Astrocyte (in vitro differentiated cells and primary cell): ENCODE data around the gene IFIT3. TPM values are rescaled to one million over a fixed set of nuclear protein-coding genes. Genes with fewer than 3 reads are reported as not detected.

ENCODE experiments used
- DNase-seq: peaks from one replicate; pipeline ENCODE4 v3.0.0-alpha.2; 2010; ENCODE audit warnings: low read depth
- FAIRE-seq: peaks from 2 replicates; lab custom pipeline; 2011; peaks lifted over from hg19 to GRCh38; lab: Jason Lieb, UNC
- H2AFZ ChIP-seq: 2 replicates; pipeline ENCODE4 v1.6.0; 2012; ENCODE audit warnings: low read depth, low read length, inconsistent platforms
- H3K27ac ChIP-seq: 2 replicates; pipeline ENCODE4 v1.5.1; 2011; ENCODE audit warnings: low read depth, low read length, inconsistent platforms
- H3K27me3 ChIP-seq: 2 replicates; pipeline ENCODE4 v1.6.0; 2011; ENCODE audit warnings: low read length, inconsistent platforms; ENCODE audit not compliant: insufficient read depth
- H3K36me3 ChIP-seq: 2 replicates; pipeline ENCODE4 v1.5.1; 2011; ENCODE audit warnings: low read length, inconsistent platforms; ENCODE audit not compliant: insufficient read depth
- H3K4me1 ChIP-seq: 2 replicates; pipeline ENCODE4 v1.5.1; 2011; ENCODE audit warnings: low read length, inconsistent platforms; ENCODE audit not compliant: insufficient read depth
- H3K4me2 ChIP-seq: 2 replicates; pipeline ENCODE4 v1.6.0; 2012; ENCODE audit warnings: low read length, inconsistent platforms
- H3K4me3 ChIP-seq: 2 replicates; pipeline ENCODE4 v1.5.1; 2011; ENCODE audit warnings: low read depth, mild to moderate bottlenecking, low read length, inconsistent platforms; ENCODE audit not compliant: insufficient read depth
- H3K79me2 ChIP-seq: 2 replicates; pipeline ENCODE4 v1.6.0; 2012; ENCODE audit warnings: mild to moderate bottlenecking, low read length, inconsistent platforms; ENCODE audit not compliant: insufficient read depth
- H3K9ac ChIP-seq: 2 replicates; pipeline ENCODE4 v1.6.0; 2012; ENCODE audit warnings: mild to moderate bottlenecking, low read length, inconsistent platforms
- H3K9me3 ChIP-seq: 2 replicates; pipeline ENCODE4 v1.5.1; 2012; ENCODE audit warnings: low read depth, mild to moderate bottlenecking, low read length, inconsistent platforms; ENCODE audit not compliant: insufficient read depth
- H4K20me1 ChIP-seq: 2 replicates; pipeline ENCODE4 v1.6.0; 2012; ENCODE audit warnings: low read length, inconsistent platforms; ENCODE audit not compliant: insufficient read depth
- H3K27ac Mint-ChIP-seq: one replicate; pipeline ENCODE4 v1.8.0; 2021; ENCODE audit warnings: mild to moderate bottlenecking, mixed read lengths; ENCODE audit not compliant: unreplicated experiment
- H3K27me3 Mint-ChIP-seq: one replicate; pipeline ENCODE4 v1.8.0; 2021; ENCODE audit warnings: low read depth, mixed read lengths; ENCODE audit not compliant: unreplicated experiment
- H3K36me3 Mint-ChIP-seq: one replicate; pipeline ENCODE4 v1.8.0; 2021; ENCODE audit warnings: low read depth, mixed read lengths; ENCODE audit not compliant: unreplicated experiment
- H3K4me1 Mint-ChIP-seq: one replicate; pipeline ENCODE4 v1.8.0; 2021; ENCODE audit warnings: low read depth, mixed read lengths; ENCODE audit not compliant: unreplicated experiment
- H3K4me3 Mint-ChIP-seq: one replicate; pipeline ENCODE4 v1.8.0; 2021; ENCODE audit warnings: mild to moderate bottlenecking, moderate library complexity, mixed read lengths; ENCODE audit not compliant: unreplicated experiment
- H3K9me3 Mint-ChIP-seq: one replicate; pipeline ENCODE4 v1.8.0; 2021; ENCODE audit warnings: mild to moderate bottlenecking, mixed read lengths; ENCODE audit not compliant: unreplicated experiment
- EZH2 ChIP-seq: IDR thresholded peaks from 2 replicates; pipeline ENCODE4 v1.6.1; 2012; ENCODE audit warnings: mild to moderate bottlenecking, low read length, inconsistent platforms; ENCODE audit not compliant: insufficient read depth
- total RNA-seq: library from RNA; stranded (reverse); gene quantifications from 2 replicates; pipeline ENCODE4 v1.2.1, GENCODE V29; 2021
- TF ChIP-seq, protein P1 (sequence below): IDR thresholded peaks from 2 replicates; pipeline ENCODE4 v1.5.1; 2011; ENCODE audit warnings: low read depth, mild to moderate bottlenecking, inconsistent platforms, low read length, moderate library complexity; ENCODE audit not compliant: insufficient read depth

The IFIT3 gene
- total RNA-seq, 1 donor from 2014 or later = 171 TPM

DNA sequence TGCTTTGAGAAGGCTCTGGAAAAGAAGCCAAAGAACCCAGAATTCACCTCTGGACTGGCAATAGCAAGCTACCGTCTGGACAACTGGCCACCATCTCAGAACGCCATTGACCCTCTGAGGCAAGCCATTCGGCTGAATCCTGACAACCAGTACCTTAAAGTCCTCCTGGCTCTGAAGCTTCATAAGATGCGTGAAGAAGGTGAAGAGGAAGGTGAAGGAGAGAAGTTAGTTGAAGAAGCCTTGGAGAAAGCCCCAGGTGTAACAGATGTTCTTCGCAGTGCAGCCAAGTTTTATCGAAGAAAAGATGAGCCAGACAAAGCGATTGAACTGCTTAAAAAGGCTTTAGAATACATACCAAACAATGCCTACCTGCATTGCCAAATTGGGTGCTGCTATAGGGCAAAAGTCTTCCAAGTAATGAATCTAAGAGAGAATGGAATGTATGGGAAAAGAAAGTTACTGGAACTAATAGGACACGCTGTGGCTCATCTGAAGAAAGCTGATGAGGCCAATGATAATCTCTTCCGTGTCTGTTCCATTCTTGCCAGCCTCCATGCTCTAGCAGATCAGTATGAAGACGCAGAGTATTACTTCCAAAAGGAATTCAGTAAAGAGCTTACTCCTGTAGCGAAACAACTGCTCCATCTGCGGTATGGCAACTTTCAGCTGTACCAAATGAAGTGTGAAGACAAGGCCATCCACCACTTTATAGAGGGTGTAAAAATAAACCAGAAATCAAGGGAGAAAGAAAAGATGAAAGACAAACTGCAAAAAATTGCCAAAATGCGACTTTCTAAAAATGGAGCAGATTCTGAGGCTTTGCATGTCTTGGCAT lies 21.1 kb upstream of the IFIT3 start:
- Histone ChIP-seq H4K20me1 (no peaks in the 10 kb centered on the region), H3K9me3 (no peaks in the 10 kb centered on the region), H3K4me3 (no peak overlapping the region), H3K36me3 (no peaks in the 10 kb centered on the region), H2AFZ (no peak overlapping the region), H3K27me3 (no peaks in the 10 kb centered on the region), H3K4me2 (no peak overlapping the region), H3K79me2 (no peaks in the 10 kb centered on the region), H3K9ac (no peak overlapping the region), H3K27ac (no peak overlapping the region), H3K4me1 (peaks cover 2% of the 10 kb centered on the region)
- Mint-ChIP-seq H3K36me3 (peaks cover 7% of the 10 kb centered on the region), H3K27me3 (no peaks in the 10 kb centered on the region), H3K9me3 (no peaks in the 10 kb centered on the region), H3K4me3 (no peak overlapping the region), H3K27ac (no peak overlapping the region), H3K4me1 (peaks cover 21% of the 10 kb centered on the region)
- no peak for FAIRE-seq
- TF ChIP-seq, protein P1, sequence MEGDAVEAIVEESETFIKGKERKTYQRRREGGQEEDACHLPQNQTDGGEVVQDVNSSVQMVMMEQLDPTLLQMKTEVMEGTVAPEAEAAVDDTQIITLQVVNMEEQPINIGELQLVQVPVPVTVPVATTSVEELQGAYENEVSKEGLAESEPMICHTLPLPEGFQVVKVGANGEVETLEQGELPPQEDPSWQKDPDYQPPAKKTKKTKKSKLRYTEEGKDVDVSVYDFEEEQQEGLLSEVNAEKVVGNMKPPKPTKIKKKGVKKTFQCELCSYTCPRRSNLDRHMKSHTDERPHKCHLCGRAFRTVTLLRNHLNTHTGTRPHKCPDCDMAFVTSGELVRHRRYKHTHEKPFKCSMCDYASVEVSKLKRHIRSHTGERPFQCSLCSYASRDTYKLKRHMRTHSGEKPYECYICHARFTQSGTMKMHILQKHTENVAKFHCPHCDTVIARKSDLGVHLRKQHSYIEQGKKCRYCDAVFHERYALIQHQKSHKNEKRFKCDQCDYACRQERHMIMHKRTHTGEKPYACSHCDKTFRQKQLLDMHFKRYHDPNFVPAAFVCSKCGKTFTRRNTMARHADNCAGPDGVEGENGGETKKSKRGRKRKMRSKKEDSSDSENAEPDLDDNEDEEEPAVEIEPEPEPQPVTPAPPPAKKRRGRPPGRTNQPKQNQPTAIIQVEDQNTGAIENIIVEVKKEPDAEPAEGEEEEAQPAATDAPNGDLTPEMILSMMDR = no peak
- no peak for TF ChIP-seq EZH2
- DNase-seq = no peak

GRCh38 chr10:89307269-89307577 lies 20.6 kb upstream of the IFIT3 start:
- DNase-seq (no peak), FAIRE-seq (no peak)
- H3K4me3 Mint-ChIP-seq = no peak overlapping the region
- H3K4me1 ChIP-seq = peaks cover under 1% of the 10 kb centered on the region
- H3K4me3 ChIP-seq = no peak overlapping the region
- H3K36me3 Mint-ChIP-seq = peaks cover 7% of the 10 kb centered on the region
- no peak overlapping the region for H3K9ac ChIP-seq
- H3K36me3 ChIP-seq = no peaks in the 10 kb centered on the region
- H3K4me2 ChIP-seq = no peak overlapping the region
- no peaks in the 10 kb centered on the region for H3K9me3 Mint-ChIP-seq
- no peak overlapping the region for H3K27ac ChIP-seq
- H3K27ac Mint-ChIP-seq = no peak overlapping the region
- no peaks in the 10 kb centered on the region for H3K9me3 ChIP-seq
- no peak overlapping the region for H2AFZ ChIP-seq
- H3K4me1 Mint-ChIP-seq = peaks cover 19% of the 10 kb centered on the region
- no peak for TF ChIP-seq EZH2
- TF ChIP-seq, protein P1 = no peak
- H3K27me3 Mint-ChIP-seq = no peaks in the 10 kb centered on the region
- H4K20me1 ChIP-seq = no peaks in the 10 kb centered on the region
- H3K27me3 ChIP-seq = no peaks in the 10 kb centered on the region
- H3K79me2 ChIP-seq = no peaks in the 10 kb centered on the region

DNA sequence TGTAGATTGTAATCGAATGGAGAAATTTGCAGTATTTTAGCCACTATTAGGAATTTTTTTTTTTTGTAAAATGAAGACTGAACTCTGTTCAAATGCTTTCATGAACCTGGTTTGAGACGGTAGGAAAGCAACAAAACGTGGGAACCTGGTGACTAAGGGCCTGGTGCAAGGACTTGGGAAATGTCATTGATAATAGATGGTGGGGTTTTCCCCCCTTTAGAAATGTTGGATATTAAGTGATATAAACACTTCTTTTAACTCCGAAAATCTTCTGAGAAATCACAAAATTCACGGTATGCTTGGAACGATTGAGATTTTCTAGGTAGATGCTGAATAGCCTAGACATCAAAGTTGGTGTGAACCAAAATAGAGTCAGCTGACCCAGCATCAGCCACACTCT lies 19.5 kb upstream of the IFIT3 start:
- Histone ChIP-seq H3K36me3 (no peaks in the 10 kb centered on the region), H3K27me3 (no peaks in the 10 kb centered on the region), H3K4me3 (no peak overlapping the region), H2AFZ (no peak overlapping the region), H3K27ac (no peak overlapping the region), H3K79me2 (no peaks in the 10 kb centered on the region), H3K4me2 (no peak overlapping the region), H3K9me3 (no peaks in the 10 kb centered on the region), H4K20me1 (no peaks in the 10 kb centered on the region), H3K4me1 (no peaks in the 10 kb centered on the region), H3K9ac (no peak overlapping the region)
- no peak for DNase-seq
- no peaks in the 10 kb centered on the region for H3K27me3 Mint-ChIP-seq
- TF ChIP-seq EZH2 = no peak
- TF ChIP-seq, protein P1 = no peak
- peaks cover 17% of the 10 kb centered on the region for H3K4me1 Mint-ChIP-seq
- no peak overlapping the region for H3K27ac Mint-ChIP-seq
- no peak for FAIRE-seq
- no peak overlapping the region for H3K4me3 Mint-ChIP-seq
- peaks cover 7% of the 10 kb centered on the region for H3K36me3 Mint-ChIP-seq
- no peaks in the 10 kb centered on the region for H3K9me3 Mint-ChIP-seq
